T-helper 9 cell (primary cell): ENCODE results near the gene STX7.

Source experiments
- DNase-seq: peaks from one replicate; pipeline ENCODE4 v3.0.0-alpha.2; 2020

The STX7 gene

GRCh38 chr6:132475925-132476324 is 37.0 kb downstream of the STX7 start:
- no peak for DNase-seq

- DNase-seq = no peak
Observed at GRCh38 chr6:132471787-132472186, 41.1 kb downstream of the STX7 start.

GRCh38 chr6:132466952-132467351 is 46.0 kb downstream of the STX7 start:
- DNase-seq = no peak

GRCh38 chr6:132465530-132466485 is 47.1 kb downstream of the STX7 start:
- DNase-seq = no peak

- DNase-seq = no peak
Observed at GRCh38 chr6:132464538-132465256, 48.2 kb downstream of the STX7 start.

- no peak for DNase-seq
Observed at GRCh38 chr6:132461958-132462357, 51.0 kb downstream of the STX7 start.

GRCh38 chr6:132459605-132459952 is 53.3 kb downstream of the STX7 start:
- no peak for DNase-seq

- no peak for DNase-seq
Observed at GRCh38 chr6:132458887-132459604, 53.9 kb downstream of the STX7 start.

- no peak for DNase-seq
Observed at GRCh38 chr6:132456700-132457143, 56.2 kb downstream of the STX7 start.

GRCh38 chr6:132446855-132447241 is 66.1 kb downstream of the STX7 start:
- DNase-seq = no peak

- no peak for DNase-seq
Observed at GRCh38 chr6:132446141-132446854, 66.6 kb downstream of the STX7 start.

GRCh38 chr6:132445201-132445951 is 67.5 kb downstream of the STX7 start:
- no peak for DNase-seq

GRCh38 chr6:132443206-132443605 is 69.7 kb downstream of the STX7 start:
- no peak for DNase-seq

GRCh38 chr6:132430110-132430509 is 82.8 kb downstream of the STX7 start:
- no peak for DNase-seq

- no peak for DNase-seq
Observed at GRCh38 chr6:132425176-132425575, 87.7 kb downstream of the STX7 start.

- no peak for DNase-seq
Observed at GRCh38 chr6:132423839-132424238, 89.1 kb downstream of the STX7 start.

- DNase-seq = no peak
Observed at GRCh38 chr6:132418235-132418965, 94.5 kb downstream of the STX7 start.

GRCh38 chr6:132414761-132415160 is 98.2 kb downstream of the STX7 start:
- DNase-seq = no peak

- no peak for DNase-seq
Observed at GRCh38 chr6:132414322-132414721, 98.6 kb downstream of the STX7 start.

- no peak for DNase-seq
Observed at GRCh38 chr6:132413499-132413802, 99.5 kb downstream of the STX7 start.
